ENCODE results near the gene SYNDIG1.

Gene SYNDIG1

DNA sequence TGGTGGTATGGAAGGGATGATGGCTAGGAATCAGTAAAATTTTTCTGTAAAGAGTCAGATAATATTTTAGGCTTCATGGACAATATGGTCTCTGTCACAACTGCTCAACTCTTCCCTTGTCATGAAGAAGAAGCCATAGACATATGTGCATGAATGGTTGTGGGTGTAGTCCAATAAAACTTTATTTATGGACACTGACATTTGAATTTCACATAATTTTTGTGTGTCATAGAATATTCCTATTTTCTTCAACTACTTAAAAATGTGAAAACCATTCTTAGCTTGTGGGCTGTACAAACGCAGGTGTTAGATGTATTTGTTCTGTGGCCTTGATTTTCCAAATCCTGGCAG lies 59.9 kb downstream of the SYNDIG1 start:
- no peak for DNase-seq (ENCODE audit: low read depth)

DNA sequence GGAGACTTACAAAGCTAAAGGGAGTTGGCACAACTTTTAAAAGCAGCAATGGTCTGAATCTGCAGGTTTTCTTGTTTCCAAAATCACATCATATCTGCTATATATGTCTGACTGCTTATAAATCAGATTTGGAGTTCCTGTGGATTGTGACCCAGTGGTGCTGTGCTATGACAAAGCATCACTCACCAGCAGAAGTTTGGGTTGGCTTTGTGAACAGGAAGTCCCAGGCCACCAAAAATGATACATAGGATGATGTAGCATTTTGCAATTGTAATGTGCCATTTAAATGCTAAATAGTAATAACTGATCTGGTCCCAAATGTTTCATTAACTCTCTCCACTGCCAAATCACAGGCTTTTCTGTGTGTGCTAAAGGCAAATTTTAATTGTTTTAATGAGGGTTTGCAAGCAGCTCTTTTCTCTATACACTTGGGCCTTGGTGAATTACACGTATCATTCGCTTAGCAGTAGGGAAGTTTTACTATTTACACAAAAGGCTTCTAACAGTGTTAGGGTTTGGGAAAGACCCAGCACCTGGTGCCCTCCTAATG lies 60.8 kb downstream of the SYNDIG1 start:
- DNase-seq (ENCODE audit: low read depth): no peak

DNA sequence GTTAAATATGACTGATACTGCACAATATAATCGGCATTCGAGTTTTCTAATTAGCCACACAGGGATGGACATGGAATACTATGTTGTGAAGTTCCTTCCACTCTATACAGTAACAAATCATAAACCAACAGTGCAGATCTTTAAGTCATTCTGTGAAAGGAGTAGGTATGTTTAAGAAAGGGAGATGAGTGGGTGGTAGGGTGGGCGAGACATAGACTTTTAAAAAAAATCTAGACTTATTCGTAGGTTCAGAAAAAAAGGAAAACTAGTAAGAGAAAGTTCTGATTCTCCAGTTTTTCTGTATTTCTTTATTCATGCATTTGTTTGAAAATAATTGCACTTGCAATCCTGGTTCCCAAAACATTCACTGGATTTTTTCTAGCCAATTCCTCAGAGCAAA lies 61.8 kb downstream of the SYNDIG1 start:
- no peak for DNase-seq (ENCODE audit: low read depth)

DNA sequence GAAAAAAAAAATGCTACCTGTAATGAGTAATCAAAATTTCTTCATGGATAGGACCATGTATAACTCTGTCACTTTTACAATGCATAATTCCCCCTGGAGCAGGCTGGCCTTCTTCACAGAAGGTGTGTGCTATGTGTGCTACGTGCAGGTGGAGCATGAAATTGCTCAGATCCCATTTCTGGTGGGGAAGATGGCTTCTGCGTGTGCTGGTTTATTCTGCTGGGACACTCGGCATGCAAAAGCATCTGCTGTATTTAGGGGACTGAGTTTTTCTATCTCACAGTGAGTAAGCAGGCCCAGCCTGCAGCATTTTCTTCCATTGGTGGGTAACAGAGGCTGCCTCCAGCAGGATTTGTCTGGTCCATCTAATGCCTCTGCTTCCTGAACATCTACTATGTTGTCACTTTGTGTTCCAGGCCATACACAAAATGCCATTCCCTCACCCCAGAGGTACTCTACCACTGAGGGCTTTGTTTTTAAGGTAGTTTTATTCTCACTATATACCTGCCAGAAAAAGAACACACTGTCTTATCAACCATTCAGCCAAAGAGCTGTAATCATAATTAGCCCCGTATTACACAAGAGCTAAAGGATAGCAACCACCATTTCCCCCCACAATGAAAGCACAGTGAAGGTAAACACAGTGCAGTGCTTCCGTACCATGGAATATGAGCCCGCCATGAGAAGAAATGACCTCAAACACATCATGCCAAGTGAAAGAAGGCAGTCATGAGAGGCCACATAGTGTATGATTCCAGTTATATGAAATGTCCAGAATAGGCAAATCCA lies 62.4 kb downstream of the SYNDIG1 start:
- DNase-seq (ENCODE audit: low read depth): no peak

DNA sequence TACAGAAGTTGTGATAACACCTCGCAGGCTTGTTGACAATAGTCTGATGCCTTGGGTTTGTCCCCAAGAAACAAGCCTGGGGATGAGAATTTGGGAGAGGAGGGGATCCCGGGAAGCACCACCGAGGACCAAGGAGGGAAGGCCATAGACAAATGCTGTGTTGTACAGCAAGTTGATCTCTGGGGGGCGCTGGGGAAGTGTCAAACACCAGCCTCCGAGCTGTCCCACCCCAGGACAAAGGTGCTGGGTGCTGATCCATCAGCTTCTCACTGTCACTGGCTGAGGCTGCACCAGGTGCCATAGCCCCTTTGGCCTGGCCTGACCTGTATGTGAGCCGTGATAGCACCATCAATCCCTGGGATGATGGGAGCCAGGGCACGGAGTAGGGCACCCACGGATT lies 64.0 kb downstream of the SYNDIG1 start:
- no peak for DNase-seq (ENCODE audit: low read depth)

DNA sequence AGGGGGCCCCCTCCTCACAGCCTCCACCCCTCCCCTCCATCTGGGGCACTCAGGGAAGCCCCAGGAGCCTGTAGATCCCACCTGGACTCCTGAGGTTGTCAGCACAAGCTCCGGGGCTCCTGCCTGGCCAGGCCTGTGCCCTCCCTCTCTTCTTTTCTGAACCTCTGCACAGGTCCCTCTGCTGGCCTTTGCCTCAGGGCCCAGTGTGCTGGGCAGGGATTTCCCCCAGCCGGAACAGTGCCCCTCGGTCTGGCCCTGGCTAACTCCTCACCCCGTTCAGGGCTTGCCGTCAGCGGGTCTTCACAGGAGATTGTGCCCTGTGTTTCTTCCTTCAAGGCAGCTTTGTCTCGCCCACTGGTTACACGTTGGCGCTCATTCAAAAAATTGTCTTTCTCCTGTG lies 64.9 kb downstream of the SYNDIG1 start:
- no peak for DNase-seq (ENCODE audit: low read depth)

DNA sequence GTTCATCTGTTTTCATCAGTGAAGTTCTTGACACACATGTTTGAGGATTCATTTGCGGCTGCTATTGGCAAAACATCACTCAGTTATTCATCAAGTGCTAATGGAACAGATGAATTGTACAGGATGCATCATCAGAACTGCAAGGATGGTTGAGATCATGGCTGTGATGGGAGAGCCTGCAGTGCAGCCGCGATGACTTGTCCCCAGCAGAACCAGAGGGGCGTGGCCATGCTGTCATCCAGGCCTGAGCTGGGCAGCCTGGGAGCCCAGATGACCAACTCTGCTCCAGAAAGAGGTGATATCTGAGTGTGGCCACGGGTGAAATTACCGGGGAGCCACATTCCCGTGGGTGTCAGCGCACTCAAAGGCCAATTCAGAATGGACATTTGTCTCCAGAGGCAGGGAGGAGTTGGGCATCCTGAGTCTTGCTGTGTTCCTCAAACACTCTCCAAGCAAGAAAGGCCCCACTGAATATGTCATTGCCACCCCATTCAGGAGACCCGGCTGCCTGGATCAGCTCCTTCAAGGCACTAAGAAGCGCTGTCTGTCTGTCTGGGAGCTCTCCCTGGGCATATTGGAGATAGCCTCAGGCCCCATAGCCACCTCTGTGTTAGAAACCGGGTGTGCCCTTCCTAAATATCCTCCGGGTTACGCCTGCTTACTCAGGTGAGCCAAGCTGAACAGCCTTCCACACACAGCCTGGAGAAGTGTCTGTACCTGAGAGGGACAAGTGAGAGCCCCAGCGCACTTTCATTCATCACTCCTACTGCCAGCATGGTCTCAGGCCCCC lies 66.7 kb downstream of the SYNDIG1 start:
- DNase-seq (ENCODE audit: low read depth): no peak

DNA sequence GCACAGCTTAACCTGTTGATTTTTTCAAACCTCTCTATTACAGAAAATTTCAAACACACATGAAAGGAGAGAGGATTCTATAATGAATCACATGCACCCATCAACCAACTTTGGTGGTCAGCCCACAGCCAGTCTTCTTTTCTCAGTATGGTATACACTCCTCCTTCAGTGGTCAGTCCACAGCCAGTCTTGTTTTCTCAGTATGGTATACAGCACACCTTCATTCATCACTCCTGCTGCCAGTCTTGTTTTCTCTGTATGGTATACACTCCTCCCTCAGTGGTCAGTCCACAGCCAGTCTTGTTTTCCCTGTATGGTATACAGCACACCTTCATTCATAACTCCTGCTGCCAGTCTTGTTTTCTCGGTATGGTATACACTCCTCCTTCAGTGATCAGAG lies 67.8 kb downstream of the SYNDIG1 start:
- no peak for DNase-seq (ENCODE audit: low read depth)

DNA sequence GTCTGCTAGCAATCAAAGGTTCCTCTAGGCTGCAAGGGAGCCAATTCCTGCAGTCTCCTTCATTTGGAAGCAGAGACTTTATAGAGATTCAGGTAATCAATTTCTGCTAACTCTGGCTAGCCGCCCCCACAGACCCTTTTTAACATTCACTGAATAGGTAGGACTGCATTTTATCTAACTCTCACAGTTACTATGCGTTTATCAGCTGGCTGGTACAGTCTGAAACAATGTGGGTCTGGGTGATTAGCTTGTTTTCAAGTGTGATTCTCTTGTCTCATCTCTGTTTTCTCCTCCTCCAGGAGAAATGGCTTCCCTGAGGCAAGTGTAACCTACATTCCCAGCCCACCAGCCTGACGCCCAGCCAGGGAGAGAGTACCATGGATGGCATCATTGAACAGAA lies 73.3 kb downstream of the SYNDIG1 start:
- DNase-seq (ENCODE audit: low read depth): no peak

DNA sequence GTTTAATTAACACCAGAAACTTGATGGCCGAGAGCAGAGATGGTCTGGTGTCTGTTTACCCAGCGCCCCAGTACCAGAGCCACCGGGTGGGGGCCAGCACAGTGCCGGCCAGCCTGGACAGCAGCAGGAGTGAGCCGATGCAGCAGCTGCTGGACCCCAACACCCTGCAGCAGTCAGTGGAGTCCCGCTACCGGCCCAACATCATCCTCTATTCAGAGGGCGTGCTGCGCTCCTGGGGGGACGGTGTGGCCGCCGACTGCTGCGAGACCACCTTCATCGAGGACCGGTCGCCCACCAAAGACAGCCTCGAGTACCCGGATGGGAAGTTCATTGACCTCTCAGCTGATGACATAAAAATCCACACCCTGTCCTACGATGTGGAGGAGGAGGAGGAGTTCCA lies 73.7 kb downstream of the SYNDIG1 start:
- no peak for DNase-seq (ENCODE audit: low read depth)

DNA sequence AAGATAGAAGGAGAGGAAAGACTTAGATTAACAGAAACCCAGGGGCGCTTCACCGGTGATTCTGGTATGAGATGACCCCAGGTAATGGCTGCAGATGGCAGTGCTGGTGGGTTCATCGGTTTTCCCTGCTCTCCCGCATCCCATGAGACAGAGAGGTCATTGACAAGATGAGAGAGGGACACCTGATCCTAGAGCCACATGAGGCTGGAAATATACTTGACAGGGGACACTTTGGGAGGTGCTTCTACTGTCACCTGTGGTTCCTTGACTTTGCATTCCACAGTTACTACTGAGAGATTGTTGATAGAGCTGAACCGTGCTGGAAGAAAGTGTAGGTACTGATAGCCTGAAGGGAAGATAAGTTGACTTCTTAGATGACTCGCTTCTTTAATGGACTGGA lies 74.3 kb downstream of the SYNDIG1 start:
- DNase-seq (ENCODE audit: low read depth): no peak

DNA sequence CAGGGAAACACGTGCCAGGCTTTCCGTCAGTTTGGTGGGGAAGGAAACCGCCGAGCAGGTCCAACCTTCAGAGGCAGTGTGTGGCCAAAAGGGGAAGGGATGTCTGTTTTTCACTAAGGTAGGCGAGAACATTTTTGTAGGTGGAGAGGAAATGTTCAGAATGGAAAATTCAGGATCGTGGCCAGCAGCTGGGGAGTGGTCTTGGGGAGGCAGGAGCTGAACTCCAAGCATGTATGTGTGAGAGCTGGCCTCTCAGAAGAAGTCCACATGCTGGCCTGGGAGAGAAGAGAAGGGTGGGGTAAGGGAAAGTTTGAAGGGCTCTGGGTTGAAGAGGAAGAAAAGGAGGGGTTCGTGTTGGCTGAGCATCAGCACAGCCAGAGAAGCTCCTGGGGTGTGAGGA lies 74.9 kb downstream of the SYNDIG1 start:
- DNase-seq (ENCODE audit: low read depth): no peak

DNA sequence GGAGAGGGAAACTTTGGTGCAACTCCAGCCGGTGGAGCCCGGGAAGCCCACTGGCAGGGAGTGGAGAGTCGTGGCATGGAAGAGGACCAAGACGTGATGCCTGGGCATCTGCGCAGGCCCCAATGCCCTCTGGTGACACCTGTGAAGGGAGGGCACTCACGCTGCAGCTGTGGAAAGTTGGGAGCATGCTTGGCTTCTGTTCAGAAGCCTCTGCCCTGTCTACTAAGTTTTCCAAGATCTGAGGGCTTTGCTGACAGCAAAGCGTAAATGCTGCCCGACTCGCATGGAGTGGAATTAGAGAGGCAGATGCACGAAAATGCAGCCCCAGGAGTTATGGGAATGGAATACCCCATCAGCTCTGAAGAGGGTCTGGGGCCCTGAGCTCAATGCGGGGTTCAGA lies 75.7 kb downstream of the SYNDIG1 start:
- DNase-seq (ENCODE audit: low read depth): no peak

DNA sequence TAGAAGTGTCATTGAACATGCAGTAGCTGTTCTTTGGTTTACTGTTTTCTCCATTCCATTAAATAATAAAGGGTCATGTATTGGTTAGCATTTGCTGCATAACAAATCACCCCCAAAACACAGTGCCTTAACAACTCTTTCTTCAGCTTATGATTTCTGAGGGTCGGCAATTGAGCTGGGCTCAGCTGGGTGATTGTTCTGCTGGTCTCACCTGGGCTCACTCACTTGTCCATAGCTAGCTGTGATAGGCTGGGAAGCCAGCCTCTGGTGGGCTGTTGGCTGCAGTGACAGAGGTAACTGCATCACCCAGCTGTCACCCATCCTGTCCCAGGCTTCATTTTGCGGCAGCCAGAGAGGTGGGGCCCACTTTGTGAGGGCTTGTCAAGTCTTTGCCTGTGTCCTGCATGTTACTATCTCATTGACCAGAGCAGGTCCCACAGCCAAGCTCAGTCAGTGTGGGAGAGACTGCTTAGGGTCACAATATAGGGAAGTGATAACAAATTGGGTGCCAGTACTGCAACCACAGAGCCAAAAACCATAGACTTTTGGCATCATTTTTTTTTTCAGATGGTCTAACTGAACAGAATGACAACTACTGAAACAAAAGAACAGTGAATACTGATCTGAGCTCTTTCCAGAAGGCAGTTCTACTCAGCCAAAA lies 76.9 kb downstream of the SYNDIG1 start:
- no peak for DNase-seq (ENCODE audit: low read depth)

DNA sequence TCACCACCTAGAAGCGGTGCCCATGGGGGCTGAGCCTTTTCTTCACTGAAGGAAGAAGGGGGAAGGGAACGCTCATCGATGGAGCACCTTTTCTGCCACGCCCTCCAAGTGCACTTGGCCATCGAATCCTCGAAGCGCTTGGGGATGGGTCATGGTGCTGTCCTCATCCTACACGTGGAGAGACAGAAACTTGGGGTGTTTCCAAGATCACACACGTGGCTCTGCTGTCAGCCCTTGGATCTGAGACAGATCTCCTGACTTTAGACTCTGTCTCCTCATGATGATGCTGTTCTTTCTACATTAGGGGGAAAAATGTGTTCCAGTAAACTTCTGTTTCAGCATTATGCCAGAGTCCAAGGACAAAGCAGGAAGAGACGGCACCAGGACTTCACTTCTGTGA lies 78.5 kb downstream of the SYNDIG1 start:
- no peak for DNase-seq (ENCODE audit: low read depth)

DNA sequence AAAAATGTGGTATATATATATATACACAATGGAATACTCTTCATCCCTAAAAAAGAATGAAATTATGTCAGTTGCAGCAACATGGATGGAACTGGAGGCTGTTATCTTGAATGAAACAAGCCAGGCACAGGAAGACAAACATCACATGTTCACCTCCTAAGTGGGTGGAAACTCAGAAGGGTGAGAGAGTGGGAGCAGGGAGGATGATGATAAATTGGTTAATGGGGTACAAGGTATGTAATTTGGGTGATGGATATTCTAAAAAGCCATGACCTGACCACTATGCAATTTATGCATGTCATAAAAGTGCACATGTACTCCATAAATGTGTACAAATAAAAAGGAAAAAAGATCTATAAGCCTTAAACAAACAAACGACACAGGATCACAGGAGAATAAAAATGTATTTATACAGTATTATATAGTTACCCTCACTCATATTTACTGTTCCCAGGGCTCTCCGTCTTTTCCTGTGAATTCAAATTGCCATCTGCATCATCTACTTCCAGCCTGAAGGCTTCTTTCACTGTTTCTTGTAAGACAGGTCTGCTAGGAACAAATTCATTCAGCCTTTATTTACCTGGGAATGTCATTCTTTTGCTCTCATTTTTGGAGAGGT lies 89.8 kb downstream of the SYNDIG1 start:
- DNase-seq (ENCODE audit: low read depth): no peak

DNA sequence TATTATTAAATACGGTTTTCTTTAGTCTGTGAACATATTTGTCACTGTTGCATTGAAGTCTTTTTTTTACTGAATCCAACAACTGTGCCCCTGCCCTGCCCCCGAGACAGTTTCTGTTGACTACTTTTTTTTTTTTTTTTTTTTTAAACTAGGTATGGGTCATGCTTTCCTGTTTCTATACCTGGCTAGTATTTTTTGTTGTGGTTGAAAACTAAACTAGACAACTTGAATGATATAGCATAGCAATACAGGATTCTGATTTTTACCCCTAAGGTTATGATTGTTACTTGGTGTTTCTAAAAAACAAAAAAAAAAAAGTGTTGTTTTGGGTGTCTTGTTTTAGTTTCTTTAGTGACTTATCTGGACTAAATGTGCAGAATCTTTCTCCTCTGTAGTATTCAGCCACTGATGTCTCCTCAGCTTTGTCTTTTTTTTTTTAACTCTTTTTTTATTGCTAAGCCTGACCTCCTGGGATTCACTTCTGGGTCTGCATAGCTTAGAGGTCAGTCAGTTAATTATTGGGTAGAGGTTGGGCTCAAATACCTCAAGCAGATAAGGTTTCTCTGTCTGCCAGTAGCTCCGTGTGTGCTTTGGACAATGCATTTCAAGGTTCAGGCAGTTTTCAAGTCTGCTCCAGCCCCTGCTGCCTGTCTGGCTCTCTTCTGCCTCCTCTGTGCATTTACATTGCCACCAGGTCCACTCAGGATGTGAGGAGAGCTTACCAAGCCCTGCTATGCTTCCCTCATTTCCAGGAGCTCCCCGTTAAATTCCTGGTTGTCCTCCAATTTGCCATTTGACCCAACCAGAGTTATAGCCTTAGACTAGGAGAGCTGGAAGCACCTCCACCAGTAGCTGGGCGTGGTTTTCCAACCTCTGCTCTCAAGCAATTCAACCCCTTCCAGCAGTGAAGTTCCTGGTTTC lies 91.4 kb downstream of the SYNDIG1 start:
- no peak for DNase-seq (ENCODE audit: low read depth)

DNA sequence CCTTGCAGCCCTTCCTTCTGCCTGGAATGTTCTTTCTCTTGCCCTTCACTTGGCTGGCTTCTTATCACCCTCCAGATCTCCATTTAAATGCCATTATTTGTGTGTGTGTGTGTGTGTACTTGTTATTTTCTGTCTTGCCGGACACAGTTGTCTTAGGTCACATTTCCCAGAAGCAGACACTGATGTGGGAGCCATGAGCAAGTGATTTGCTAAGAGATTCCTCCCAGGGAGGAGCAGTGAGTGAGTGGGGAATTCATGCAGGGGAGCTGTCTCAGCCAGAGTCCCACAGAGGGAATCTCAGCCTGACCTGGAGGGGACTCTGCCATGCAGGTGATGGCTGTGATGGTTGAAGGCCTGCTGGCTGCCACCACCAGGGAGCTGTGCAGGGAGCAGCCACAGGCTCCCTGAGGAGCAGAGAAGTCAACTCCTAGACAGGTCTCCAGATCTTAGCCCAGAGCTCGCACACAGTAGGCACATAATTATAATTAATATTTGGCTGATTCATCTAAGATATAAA lies 96.5 kb downstream of the SYNDIG1 start:
- DNase-seq (ENCODE audit: low read depth): no peak

DNA sequence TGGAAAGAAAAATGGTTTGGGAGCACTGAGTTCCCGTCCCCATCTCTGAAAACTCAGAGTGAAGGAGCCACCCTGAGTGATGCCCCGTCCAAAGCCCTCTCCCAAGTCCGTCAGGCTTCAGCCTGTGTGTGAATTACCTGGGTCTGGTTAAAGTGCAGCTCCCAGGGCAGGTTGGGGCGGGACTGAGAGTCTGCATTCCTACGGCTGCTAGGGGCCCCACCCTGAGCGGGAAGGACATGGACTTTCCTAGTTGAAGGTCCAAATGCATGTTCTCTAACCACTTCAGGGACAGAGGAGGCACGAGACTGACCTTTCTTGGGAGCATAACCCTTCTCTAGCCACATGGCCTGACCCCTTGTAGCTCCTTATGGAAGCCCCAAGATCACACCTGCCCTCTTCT lies 97.2 kb downstream of the SYNDIG1 start:
- no peak for DNase-seq (ENCODE audit: low read depth)

DNA sequence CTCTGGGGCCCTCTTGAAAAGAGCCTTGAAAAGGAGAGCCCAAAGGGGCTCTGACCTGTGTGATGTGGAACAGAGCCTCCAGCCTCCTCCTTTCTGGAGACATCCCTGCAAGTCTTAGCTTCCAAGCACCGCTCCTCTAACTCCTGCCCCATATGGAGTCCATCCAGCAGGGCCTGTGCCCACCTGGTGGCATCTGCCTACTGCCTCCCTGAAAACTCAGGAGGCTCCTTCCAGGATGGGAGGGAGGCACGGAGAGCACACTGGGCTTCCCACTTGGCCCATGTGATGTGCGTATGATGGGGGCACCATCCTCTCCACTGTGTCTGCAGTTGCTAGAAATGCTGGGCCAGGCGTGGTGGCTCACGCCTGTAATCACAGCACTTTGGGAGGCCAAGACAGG lies 98.1 kb downstream of the SYNDIG1 start:
- DNase-seq (ENCODE audit: low read depth): no peak

DNA sequence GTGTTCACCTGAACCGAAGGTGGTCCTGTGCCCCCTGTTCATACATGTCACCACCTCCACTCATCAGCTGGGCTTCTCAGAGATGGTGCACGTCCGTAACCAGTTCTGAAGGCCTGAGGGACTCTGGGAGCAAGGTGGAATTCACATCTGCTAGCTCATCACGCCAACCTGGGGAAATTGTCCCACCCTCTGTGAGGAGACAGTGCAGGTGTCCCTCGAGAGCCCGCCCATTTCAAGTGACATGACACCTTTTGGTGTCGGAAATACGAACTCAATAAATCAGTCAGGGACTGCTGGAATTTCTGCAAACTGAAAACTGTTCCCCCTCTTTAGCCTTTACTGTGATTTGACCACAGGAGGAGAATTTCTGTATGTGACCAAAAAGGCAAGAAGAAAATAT lies 99.4 kb downstream of the SYNDIG1 start:
- no peak for DNase-seq (ENCODE audit: low read depth)
